Upper lobe of left lung (tissue), 4 donors: ENCODE data around the gene DOK7.

Experiments used
- CTCF ChIP-seq, 6 experiments: fragments of 450-650 bp in 4 of 6; fragments of 200-600 bp in 2 of 6; sonication (generic) in 2 of 6; IDR thresholded peaks; one replicate each; pipeline ENCODE4 v1.5.1; 2016 to 2019; ENCODE audit warnings: antibody characterized with exemption in 6 of 6
- POLR2A ChIP-seq, 4 donors: fragments of 450-650 bp; IDR thresholded peaks; one replicate each; pipeline ENCODE4 v1.5.1; 2016 to 2017; ENCODE audit warnings: antibody characterized with exemption in 4 of 4, mild to moderate bottlenecking in 2 of 4

- no peak for TF ChIP-seq CTCF (IDR thresholded peaks at IDR 0.05)
- no peak for TF ChIP-seq POLR2A (IDR thresholded peaks at IDR 0.05)
Measured at GRCh38 chr4:3429651-3430050, 33.5 kb upstream of the DOK7 start.
